OCI-LY3 (cell line): ENCODE measurements around the gene SOX18.

Experiments used
- H2AFZ ChIP-seq: fragments of 200-600, 300-600 bp; shearing (Covaris generic); 2 replicates; pipeline ENCODE4 v1.6.0; 2014; ENCODE audit warnings: antibody characterized with exemption, low read depth, low read length
- H3K27ac ChIP-seq: fragments of 200-600, 300-600 bp; sonication (generic); 2 replicates; pipeline ENCODE4 v1.5.1; 2014; ENCODE audit warnings: mild to moderate bottlenecking, low read length, moderate library complexity, mixed read lengths
- H3K27me3 ChIP-seq: fragments of 200-600, 300-600 bp; sonication (generic); 2 replicates; pipeline ENCODE4 v1.6.1; 2014; ENCODE audit warnings: low read depth, low read length, mixed read lengths
- H3K36me3 ChIP-seq: fragments of 200-600, 300-600 bp; sonication (generic); replicated peaks from 2 replicates; pipeline ENCODE3; 2014; ENCODE audit warnings: low read depth, low read length, mixed read lengths
- H3K4me1 ChIP-seq: fragments of 300-600, 200-600 bp; sonication (generic); 2 replicates; pipeline ENCODE4 v1.6.1; 2014; ENCODE audit warnings: low read length, mixed read lengths
- H3K4me2 ChIP-seq: fragments of 200-600, 300-600 bp; sonication (generic); 2 replicates; pipeline ENCODE4 v1.6.1; 2014; ENCODE audit warnings: low read length, mixed read lengths
- H3K4me3 ChIP-seq: fragments of 300-600, 200-600 bp; sonication (generic); 2 replicates; pipeline ENCODE4 v1.5.1; 2014; ENCODE audit warnings: antibody characterized with exemption, mild to moderate bottlenecking, low read length, moderate library complexity
- H3K79me2 ChIP-seq: fragments of 300-600, 200-600 bp; shearing (Covaris generic); 2 replicates; pipeline ENCODE4 v1.6.1; 2014; ENCODE audit warnings: mild to moderate bottlenecking, low read length, mixed read lengths
- H3K9ac ChIP-seq: fragments of 300-600, 200-600 bp; shearing (Covaris generic); 2 replicates; pipeline ENCODE4 v1.6.0; 2014; ENCODE audit warnings: mild to moderate bottlenecking, low read length, moderate library complexity
- H3K9me3 ChIP-seq: fragments of 200-600, 300-600 bp; shearing (Covaris generic); 2 replicates; pipeline ENCODE4 v1.6.1; 2014; ENCODE audit warnings: low read length, mixed read lengths; ENCODE audit not compliant: insufficient read depth
- H4K20me1 ChIP-seq: fragments of 200-600, 300-600 bp; sonication (generic); 2 replicates; pipeline ENCODE4 v1.6.1; 2016; ENCODE audit warnings: low read length, mixed read lengths; ENCODE audit not compliant: insufficient read depth
- EZH2phosphoT487 ChIP-seq: fragments of 200-600 bp; shearing (Covaris generic); IDR thresholded peaks from 2 replicates; pipeline ENCODE4 v1.6.1; 2018; ENCODE audit warnings: antibody characterized with exemption, mixed run types, low read depth
- TF ChIP-seq, protein P1 (sequence below): fragments of 200-600, 300-600 bp; sonication (generic); IDR thresholded peaks from 2 replicates; pipeline ENCODE4 v1.5.1; 2014; ENCODE audit warnings: antibody characterized with exemption, low read length, low read depth

The SOX18 gene

GRCh38 chr20:64047046-64047389 lies 2.4 kb downstream of the SOX18 start:
- TF ChIP-seq EZH2phosphoT487, result no peak
- TF ChIP-seq, protein P1, sequence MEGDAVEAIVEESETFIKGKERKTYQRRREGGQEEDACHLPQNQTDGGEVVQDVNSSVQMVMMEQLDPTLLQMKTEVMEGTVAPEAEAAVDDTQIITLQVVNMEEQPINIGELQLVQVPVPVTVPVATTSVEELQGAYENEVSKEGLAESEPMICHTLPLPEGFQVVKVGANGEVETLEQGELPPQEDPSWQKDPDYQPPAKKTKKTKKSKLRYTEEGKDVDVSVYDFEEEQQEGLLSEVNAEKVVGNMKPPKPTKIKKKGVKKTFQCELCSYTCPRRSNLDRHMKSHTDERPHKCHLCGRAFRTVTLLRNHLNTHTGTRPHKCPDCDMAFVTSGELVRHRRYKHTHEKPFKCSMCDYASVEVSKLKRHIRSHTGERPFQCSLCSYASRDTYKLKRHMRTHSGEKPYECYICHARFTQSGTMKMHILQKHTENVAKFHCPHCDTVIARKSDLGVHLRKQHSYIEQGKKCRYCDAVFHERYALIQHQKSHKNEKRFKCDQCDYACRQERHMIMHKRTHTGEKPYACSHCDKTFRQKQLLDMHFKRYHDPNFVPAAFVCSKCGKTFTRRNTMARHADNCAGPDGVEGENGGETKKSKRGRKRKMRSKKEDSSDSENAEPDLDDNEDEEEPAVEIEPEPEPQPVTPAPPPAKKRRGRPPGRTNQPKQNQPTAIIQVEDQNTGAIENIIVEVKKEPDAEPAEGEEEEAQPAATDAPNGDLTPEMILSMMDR, result no peak
- no peaks in the 10 kb centered on the region for H4K20me1 ChIP-seq
- no peak overlapping the region for H3K27ac ChIP-seq
- H3K4me3 ChIP-seq, result no peak overlapping the region
- H2AFZ ChIP-seq, result no peak overlapping the region
- H3K9ac ChIP-seq, result no peak overlapping the region
- no peaks in the 10 kb centered on the region for H3K4me1 ChIP-seq
- H3K4me2 ChIP-seq, result no peak overlapping the region
- no peaks in the 10 kb centered on the region for H3K36me3 ChIP-seq
- no peaks in the 10 kb centered on the region for H3K79me2 ChIP-seq
- peaks cover 7% of the 10 kb centered on the region for H3K27me3 ChIP-seq
- no peaks in the 10 kb centered on the region for H3K9me3 ChIP-seq

DNA sequence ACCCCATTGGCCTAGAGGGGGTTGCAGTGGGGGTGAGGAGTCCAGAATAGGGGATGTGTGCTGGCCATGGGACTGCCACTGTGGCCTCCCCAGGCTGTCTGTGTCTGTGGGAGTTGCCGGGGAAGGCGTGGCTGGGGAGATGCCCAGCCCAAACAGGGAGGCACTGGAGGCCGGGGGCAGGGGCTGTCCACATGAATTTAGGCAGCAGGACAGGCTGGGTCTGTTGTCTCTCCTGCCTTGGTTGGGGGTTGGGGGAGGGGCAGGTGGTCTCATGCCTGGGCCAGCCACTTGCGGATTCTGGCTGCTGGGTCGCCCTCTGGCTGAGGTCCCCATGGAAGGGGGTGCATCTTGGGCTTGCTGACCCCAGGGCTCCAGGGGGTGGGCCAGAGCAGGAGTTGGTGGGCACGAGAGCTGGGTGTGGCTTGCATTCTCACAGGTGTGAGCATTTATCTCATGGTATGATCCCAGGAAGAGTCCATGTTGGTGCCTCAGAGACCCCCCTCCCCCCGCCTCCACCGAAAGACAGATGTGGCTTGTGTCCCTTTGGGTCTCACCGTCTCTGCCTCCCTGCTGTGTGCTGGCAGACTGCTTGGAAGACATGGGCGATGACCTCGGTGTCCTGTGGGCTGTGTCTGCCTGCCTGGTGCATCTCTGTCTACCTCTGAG lies 4.0 kb downstream of the SOX18 start:
- H3K36me3 ChIP-seq, result no peaks in the 10 kb centered on the region
- H3K27me3 ChIP-seq, result peaks cover 7% of the 10 kb centered on the region
- H2AFZ ChIP-seq, result no peak overlapping the region
- no peaks in the 10 kb centered on the region for H3K9me3 ChIP-seq
- no peaks in the 10 kb centered on the region for H3K79me2 ChIP-seq
- no peak overlapping the region for H3K4me2 ChIP-seq
- H3K27ac ChIP-seq, result no peak overlapping the region
- no peaks in the 10 kb centered on the region for H4K20me1 ChIP-seq
- no peak for TF ChIP-seq EZH2phosphoT487
- TF ChIP-seq, protein P1, result no peak
- H3K9ac ChIP-seq, result no peak overlapping the region
- no peak overlapping the region for H3K4me3 ChIP-seq
- peaks cover 14% of the 10 kb centered on the region for H3K4me1 ChIP-seq

GRCh38 chr20:64044484-64045247 lies 4.8 kb downstream of the SOX18 start:
- H3K9me3 ChIP-seq, result no peaks in the 10 kb centered on the region
- H3K4me1 ChIP-seq, result peaks cover 22% of the 10 kb centered on the region
- no peak overlapping the region for H3K9ac ChIP-seq
- H2AFZ ChIP-seq, result no peak overlapping the region
- no peak overlapping the region for H3K27ac ChIP-seq
- TF ChIP-seq EZH2phosphoT487, result no peak
- TF ChIP-seq, protein P1, result no peak
- no peaks in the 10 kb centered on the region for H3K79me2 ChIP-seq
- H3K36me3 ChIP-seq, result no peaks in the 10 kb centered on the region
- peaks cover 7% of the 10 kb centered on the region for H3K27me3 ChIP-seq
- H4K20me1 ChIP-seq, result no peaks in the 10 kb centered on the region
- H3K4me2 ChIP-seq, result no peak overlapping the region
- no peak overlapping the region for H3K4me3 ChIP-seq

DNA sequence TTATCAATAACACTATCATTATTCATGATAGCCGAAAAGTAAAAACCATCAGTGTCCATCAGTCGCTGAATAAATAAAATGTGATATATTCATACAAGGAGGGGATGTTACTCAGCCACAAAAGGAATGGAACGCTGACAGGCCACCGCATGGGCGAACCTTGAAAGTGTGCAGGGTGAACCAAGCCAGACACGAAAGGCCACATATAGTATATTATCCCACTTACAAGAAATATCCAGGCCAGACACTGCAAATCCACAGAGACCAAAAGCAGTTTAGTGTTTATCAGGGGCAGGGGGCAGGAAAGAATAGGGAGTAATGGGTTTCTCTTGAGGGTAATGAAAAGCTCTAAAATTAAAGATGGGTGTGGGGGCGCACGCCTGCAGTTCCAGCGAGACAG lies 5.7 kb downstream of the SOX18 start:
- H3K4me3 ChIP-seq, result no peak overlapping the region
- H3K36me3 ChIP-seq, result no peaks in the 10 kb centered on the region
- H3K27ac ChIP-seq, result no peak overlapping the region
- no peaks in the 10 kb centered on the region for H3K9me3 ChIP-seq
- peaks cover 27% of the 10 kb centered on the region for H3K4me1 ChIP-seq
- TF ChIP-seq, protein P1, result no peak
- no peak for TF ChIP-seq EZH2phosphoT487
- H2AFZ ChIP-seq, result no peak overlapping the region
- H3K27me3 ChIP-seq, result peaks cover 7% of the 10 kb centered on the region
- H4K20me1 ChIP-seq, result no peaks in the 10 kb centered on the region
- H3K4me2 ChIP-seq, result no peak overlapping the region
- H3K9ac ChIP-seq, result no peak overlapping the region
- no peaks in the 10 kb centered on the region for H3K79me2 ChIP-seq
